HepG2 (cell line): ENCODE measurements around the gene APC2. TPM values are rescaled to one million over a fixed set of nuclear protein-coding genes. Genes with fewer than 3 reads are reported as not detected.

Experiments
- ZBTB7A ChIP-seq: sonication (generic); formaldehyde crosslinking; IDR thresholded peaks from 2 replicates; pipeline ENCODE4 v1.8.0; 2022; ENCODE audit warnings: mild to moderate bottlenecking, missing genetic modification reagents
- ZMAT3 ChIP-seq: sonication (generic); formaldehyde crosslinking; conservative IDR thresholded peaks from 2 replicates; pipeline ENCODE4 v1.7.0; 2021; ENCODE audit warnings: missing genetic modification reagents
- ZNF501 ChIP-seq: sonication (generic); formaldehyde crosslinking; IDR thresholded peaks from 2 replicates; pipeline ENCODE4 v1.5.1; 2020; ENCODE audit warnings: mild to moderate bottlenecking, moderate library complexity, missing genetic modification reagents
- ZNF543 ChIP-seq: sonication (generic); formaldehyde crosslinking; IDR thresholded peaks from 2 replicates; pipeline ENCODE4 v1.4.0; 2020; ENCODE audit warnings: mild to moderate bottlenecking, missing genetic modification reagents
- ZSCAN25 ChIP-seq: sonication (generic); formaldehyde crosslinking; IDR thresholded peaks from 2 replicates; pipeline ENCODE4 v1.8.0; 2022; ENCODE audit warnings: mild to moderate bottlenecking, missing genetic modification reagents
- ZZZ3 ChIP-seq: sonication (generic); formaldehyde crosslinking; IDR thresholded peaks from 2 replicates; pipeline ENCODE4 v1.4.0; 2020; ENCODE audit warnings: missing genetic modification reagents, mild to moderate bottlenecking, borderline replicate concordance
- polyA plus RNA-seq, 8 experiments: library from polyadenylated mRNA; depleted of rRNA in 3 of 8; stranded (reverse) in 7 of 8; unstranded in 1 of 8; fragments of >200 nt; fragmentation: Illumina TruSeq in 4 of 8; extraction: Trizol in 4 of 8; gene quantifications; 2 replicates each; pipeline versions ENCODE4 v1.2.1 to v1.2.3, GENCODE V29; 2011 to 2016; ENCODE audit warnings: low read depth in 4 of 8, missing spikeins in 1 of 8, mixed read lengths in 1 of 8; ENCODE audit not compliant: insufficient read depth in 1 of 8
- total RNA-seq, 5 experiments: library from RNA; depleted of rRNA; stranded (reverse); fragments of >200 nt; fragmentation: Illumina TruSeq; extraction: Trizol; gene quantifications; 2 replicates each; pipeline ENCODE4 v1.2.3, GENCODE V29; 2016; ENCODE audit warnings: low read depth in 1 of 5
- TF ChIP-seq, protein P1 (sequence below): sonication (generic); formaldehyde crosslinking; IDR thresholded peaks from 2 replicates; pipeline ENCODE4 v1.5.1; 2020; ENCODE audit warnings: missing genetic modification reagents, mild to moderate bottlenecking, borderline replicate concordance
- TF ChIP-seq, protein P2 (sequence below): sonication (generic); formaldehyde crosslinking; IDR thresholded peaks from 2 replicates; pipeline ENCODE4 v1.4.0; 2020; ENCODE audit warnings: low read depth, missing genetic modification reagents
- TF ChIP-seq, protein P3 (sequence below): sonication (generic); formaldehyde crosslinking; IDR thresholded peaks from 2 replicates; pipeline ENCODE4 v1.5.0; 2020; ENCODE audit warnings: mild to moderate bottlenecking, missing genetic modification reagents, borderline replicate concordance
- TF ChIP-seq, protein P4 (sequence below): sonication (generic); formaldehyde crosslinking; IDR thresholded peaks from 2 replicates; pipeline ENCODE4 v1.8.0; 2022; ENCODE audit warnings: mild to moderate bottlenecking, missing genetic modification reagents
- TF ChIP-seq, protein P5 (sequence below): sonication (generic); formaldehyde crosslinking; IDR thresholded peaks from 2 replicates; pipeline ENCODE4 v1.8.0; 2022; ENCODE audit warnings: missing genetic modification reagents, mild to moderate bottlenecking, borderline replicate concordance
- TF ChIP-seq, protein P6 (sequence below): sonication (generic); formaldehyde crosslinking; IDR thresholded peaks from 2 replicates; pipeline ENCODE4 v1.5.0; 2020; ENCODE audit warnings: mild to moderate bottlenecking, missing genetic modification reagents, borderline replicate concordance

The APC2 gene
- total and polyA plus RNA-seq, 2 of the 13 experiments (the other 11 are each of a cell fraction or from before 2014, with no cell fraction given), result 0.08 to 0.22 TPM

DNA sequence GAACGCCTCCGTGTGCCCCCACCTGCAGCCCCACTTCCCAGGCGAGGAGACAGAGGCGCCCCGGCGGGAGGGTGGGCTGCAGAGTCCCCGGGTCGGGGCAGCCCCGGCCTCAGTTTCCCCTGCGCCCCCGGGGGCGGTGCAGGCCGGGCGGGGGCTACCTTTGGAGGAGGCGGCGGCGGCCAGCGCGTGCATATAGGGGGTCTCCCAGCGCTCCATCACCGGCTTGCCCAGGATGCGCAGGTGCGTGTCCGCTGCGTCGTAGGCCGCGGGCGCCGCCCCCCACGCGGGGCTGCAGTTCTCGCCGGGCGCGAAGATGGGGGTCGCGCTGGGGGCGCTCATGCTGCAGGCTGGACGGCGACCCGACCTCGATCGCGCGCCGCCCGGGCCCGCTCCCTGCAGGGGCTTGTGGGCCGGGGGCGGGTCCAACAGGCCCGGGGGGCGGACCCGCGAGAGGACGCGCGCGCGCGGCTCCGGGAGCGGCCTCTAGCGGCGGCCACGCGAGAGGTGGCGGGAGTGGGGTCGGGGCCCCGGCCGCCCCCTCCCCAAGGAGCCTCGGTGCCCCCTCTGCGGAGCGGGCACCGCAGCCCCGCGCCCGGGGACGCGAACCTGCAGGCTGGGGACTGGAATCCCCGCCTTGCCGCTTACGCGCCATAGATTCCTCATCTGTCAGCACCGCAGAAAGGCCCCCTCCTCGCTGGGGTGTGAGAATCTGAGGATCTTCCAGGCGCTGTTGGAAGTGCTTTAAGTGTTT lies 48.6 kb upstream of the APC2 start, which contains the start of gene GAMT (continued):
- TF ChIP-seq, protein P1, sequence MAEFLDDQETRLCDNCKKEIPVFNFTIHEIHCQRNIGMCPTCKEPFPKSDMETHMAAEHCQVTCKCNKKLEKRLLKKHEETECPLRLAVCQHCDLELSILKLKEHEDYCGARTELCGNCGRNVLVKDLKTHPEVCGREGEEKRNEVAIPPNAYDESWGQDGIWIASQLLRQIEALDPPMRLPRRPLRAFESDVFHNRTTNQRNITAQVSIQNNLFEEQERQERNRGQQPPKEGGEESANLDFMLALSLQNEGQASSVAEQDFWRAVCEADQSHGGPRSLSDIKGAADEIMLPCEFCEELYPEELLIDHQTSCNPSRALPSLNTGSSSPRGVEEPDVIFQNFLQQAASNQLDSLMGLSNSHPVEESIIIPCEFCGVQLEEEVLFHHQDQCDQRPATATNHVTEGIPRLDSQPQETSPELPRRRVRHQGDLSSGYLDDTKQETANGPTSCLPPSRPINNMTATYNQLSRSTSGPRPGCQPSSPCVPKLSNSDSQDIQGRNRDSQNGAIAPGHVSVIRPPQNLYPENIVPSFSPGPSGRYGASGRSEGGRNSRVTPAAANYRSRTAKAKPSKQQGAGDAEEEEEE, result no peak
- TF ChIP-seq ZMAT3 (CRISPR knock-in tag), result 0 out of 2 replicates have a peak, but pooled peaks have one; percentile 47
- TF ChIP-seq, protein P2, sequence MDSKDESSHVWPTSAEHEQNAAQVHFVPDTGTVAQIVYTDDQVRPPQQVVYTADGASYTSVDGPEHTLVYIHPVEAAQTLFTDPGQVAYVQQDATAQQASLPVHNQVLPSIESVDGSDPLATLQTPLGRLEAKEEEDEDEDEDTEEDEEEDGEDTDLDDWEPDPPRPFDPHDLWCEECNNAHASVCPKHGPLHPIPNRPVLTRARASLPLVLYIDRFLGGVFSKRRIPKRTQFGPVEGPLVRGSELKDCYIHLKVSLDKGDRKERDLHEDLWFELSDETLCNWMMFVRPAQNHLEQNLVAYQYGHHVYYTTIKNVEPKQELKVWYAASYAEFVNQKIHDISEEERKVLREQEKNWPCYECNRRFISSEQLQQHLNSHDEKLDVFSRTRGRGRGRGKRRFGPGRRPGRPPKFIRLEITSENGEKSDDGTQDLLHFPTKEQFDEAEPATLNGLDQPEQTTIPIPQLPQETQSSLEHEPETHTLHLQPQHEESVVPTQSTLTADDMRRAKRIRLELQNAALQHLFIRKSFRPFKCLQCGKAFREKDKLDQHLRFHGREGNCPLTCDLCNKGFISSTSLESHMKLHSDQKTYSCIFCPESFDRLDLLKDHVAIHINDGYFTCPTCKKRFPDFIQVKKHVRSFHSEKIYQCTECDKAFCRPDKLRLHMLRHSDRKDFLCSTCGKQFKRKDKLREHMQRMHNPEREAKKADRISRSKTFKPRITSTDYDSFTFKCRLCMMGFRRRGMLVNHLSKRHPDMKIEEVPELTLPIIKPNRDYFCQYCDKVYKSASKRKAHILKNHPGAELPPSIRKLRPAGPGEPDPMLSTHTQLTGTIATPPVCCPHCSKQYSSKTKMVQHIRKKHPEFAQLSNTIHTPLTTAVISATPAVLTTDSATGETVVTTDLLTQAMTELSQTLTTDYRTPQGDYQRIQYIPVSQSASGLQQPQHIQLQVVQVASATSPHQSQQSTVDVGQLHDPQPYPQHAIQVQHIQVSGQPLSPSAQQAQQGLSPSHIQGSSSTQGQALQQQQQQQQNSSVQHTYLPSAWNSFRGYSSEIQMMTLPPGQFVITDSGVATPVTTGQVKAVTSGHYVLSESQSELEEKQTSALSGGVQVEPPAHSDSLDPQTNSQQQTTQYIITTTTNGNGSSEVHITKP (CRISPR knock-in tag), result no peak
- peak; percentile 69; the same call in 1 of the 2 replicates for TF ChIP-seq ZNF501 (CRISPR knock-in tag)
- TF ChIP-seq, protein P3, sequence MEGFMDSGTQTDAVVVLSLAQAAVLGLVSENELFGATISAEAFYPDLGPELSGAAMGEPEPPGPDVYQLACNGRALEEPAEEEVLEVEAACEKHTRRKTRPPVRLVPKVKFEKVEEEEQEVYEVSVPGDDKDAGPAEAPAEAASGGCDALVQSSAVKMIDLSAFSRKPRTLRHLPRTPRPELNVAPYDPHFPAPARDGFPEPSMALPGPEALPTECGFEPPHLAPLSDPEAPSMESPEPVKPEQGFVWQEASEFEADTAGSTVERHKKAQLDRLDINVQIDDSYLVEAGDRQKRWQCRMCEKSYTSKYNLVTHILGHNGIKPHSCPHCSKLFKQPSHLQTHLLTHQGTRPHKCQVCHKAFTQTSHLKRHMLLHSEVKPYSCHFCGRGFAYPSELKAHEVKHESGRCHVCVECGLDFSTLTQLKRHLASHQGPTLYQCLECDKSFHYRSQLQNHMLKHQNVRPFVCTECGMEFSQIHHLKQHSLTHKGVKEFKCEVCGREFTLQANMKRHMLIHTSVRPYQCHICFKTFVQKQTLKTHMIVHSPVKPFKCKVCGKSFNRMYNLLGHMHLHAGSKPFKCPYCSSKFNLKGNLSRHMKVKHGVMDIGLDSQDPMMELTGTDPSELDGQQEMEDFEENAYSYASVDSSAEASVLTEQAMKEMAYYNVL (CRISPR knock-in tag), result no peak
- TF ChIP-seq ZSCAN25 (CRISPR knock-in tag), result 0 out of 2 replicates have a peak, but pooled peaks have one; percentile 21
- TF ChIP-seq, protein P4, sequence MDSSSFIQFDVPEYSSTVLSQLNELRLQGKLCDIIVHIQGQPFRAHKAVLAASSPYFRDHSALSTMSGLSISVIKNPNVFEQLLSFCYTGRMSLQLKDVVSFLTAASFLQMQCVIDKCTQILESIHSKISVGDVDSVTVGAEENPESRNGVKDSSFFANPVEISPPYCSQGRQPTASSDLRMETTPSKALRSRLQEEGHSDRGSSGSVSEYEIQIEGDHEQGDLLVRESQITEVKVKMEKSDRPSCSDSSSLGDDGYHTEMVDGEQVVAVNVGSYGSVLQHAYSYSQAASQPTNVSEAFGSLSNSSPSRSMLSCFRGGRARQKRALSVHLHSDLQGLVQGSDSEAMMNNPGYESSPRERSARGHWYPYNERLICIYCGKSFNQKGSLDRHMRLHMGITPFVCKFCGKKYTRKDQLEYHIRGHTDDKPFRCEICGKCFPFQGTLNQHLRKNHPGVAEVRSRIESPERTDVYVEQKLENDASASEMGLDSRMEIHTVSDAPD (CRISPR knock-in tag), result no peak
- TF ChIP-seq, protein P5, sequence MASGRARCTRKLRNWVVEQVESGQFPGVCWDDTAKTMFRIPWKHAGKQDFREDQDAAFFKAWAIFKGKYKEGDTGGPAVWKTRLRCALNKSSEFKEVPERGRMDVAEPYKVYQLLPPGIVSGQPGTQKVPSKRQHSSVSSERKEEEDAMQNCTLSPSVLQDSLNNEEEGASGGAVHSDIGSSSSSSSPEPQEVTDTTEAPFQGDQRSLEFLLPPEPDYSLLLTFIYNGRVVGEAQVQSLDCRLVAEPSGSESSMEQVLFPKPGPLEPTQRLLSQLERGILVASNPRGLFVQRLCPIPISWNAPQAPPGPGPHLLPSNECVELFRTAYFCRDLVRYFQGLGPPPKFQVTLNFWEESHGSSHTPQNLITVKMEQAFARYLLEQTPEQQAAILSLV (CRISPR knock-in tag), result peak; percentile 79; the same call in 1 of the 2 replicates
- TF ChIP-seq ZBTB7A (CRISPR knock-in tag), result peak; percentile 94
- TF ChIP-seq ZNF543 (CRISPR knock-in tag), result no peak
- TF ChIP-seq ZZZ3 (CRISPR knock-in tag), result no peak
- TF ChIP-seq, protein P6, sequence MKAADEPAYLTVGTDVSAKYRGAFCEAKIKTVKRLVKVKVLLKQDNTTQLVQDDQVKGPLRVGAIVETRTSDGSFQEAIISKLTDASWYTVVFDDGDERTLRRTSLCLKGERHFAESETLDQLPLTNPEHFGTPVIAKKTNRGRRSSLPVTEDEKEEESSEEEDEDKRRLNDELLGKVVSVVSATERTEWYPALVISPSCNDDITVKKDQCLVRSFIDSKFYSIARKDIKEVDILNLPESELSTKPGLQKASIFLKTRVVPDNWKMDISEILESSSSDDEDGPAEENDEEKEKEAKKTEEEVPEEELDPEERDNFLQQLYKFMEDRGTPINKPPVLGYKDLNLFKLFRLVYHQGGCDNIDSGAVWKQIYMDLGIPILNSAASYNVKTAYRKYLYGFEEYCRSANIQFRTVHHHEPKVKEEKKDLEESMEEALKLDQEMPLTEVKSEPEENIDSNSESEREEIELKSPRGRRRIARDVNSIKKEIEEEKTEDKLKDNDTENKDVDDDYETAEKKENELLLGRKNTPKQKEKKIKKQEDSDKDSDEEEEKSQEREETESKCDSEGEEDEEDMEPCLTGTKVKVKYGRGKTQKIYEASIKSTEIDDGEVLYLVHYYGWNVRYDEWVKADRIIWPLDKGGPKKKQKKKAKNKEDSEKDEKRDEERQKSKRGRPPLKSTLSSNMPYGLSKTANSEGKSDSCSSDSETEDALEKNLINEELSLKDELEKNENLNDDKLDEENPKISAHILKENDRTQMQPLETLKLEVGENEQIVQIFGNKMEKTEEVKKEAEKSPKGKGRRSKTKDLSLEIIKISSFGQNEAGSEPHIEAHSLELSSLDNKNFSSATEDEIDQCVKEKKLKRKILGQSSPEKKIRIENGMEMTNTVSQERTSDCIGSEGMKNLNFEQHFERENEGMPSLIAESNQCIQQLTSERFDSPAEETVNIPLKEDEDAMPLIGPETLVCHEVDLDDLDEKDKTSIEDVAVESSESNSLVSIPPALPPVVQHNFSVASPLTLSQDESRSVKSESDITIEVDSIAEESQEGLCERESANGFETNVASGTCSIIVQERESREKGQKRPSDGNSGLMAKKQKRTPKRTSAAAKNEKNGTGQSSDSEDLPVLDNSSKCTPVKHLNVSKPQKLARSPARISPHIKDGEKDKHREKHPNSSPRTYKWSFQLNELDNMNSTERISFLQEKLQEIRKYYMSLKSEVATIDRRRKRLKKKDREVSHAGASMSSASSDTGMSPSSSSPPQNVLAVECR (CRISPR knock-in tag), result peak; percentile 18; the same call in 1 of the 2 replicates
